ENCODE data around the gene KLHL30. TPM values are rescaled to one million over a fixed set of nuclear protein-coding genes. Genes with fewer than 3 reads are reported as not detected.
"Not testable (repeated sequence)": the region's sequence is repeated elsewhere in the genome, so short reads cannot be mapped to it uniquely, and the experiment has no call there.

Gene KLHL30
- total RNA-seq, 1 experiment from 2014 or later: 0.61 TPM

GRCh38 chr2:238114851-238115660 is 23.4 kb upstream of the KLHL30 start:
- ChIA-PET RAD21 (ENCODE audit: low non-redundant PET in 1 of 2, low total read pairs in 2 of 2, uncharacterized antibody in 2 of 2, unreplicated experiment in 2 of 2) (no interaction called here), CTCF (no interaction called here), POLR2A (no interaction called here)
- TF ChIP-seq CEBPB (IDR thresholded peaks at IDR 0.05; ENCODE audit: low read depth): no peak
- TF ChIP-seq EZH2phosphoT487 (IDR thresholded peaks at IDR 0.05; ENCODE audit: borderline replicate concordance): no peak
- no peak for TF ChIP-seq SP1 (IDR thresholded peaks at IDR 0.05; ENCODE audit: low read depth)
- TF ChIP-seq POLR2A (IDR thresholded peaks at IDR 0.05; ENCODE audit: borderline replicate concordance, extremely low read depth, insufficient read depth, insufficient read length): no peak
- TF ChIP-seq CTCF (IDR thresholded peaks at IDR 0.05 in 2 of 3, conservative IDR thresholded peaks at IDR 0.05 in 1 of 3; ENCODE audit: borderline replicate concordance in 1 of 3, insufficient read depth in 1 of 3, low read depth in 2 of 3, low read length in 2 of 3): no peak
- TF ChIP-seq REST (IDR thresholded peaks at IDR 0.05; ENCODE audit: low read depth): no peak
- no peak for TF ChIP-seq JUND (IDR thresholded peaks at IDR 0.05)
- TF ChIP-seq TCF7L2 (IDR thresholded peaks at IDR 0.05; ENCODE audit: borderline replicate concordance, extremely low read depth, insufficient read depth, insufficient read length): no peak
- no peak for TF ChIP-seq EZH2 (IDR thresholded peaks at IDR 0.05)
- no peak for TF ChIP-seq ATF3 (IDR thresholded peaks at IDR 0.05)
- no peak for TF ChIP-seq SRF (IDR thresholded peaks at IDR 0.05; ENCODE audit: low read depth)
- no peak for TF ChIP-seq CBX3 (IDR thresholded peaks at IDR 0.05; ENCODE audit: low read depth)
- TF ChIP-seq YY1 (IDR thresholded peaks at IDR 0.05; ENCODE audit: extremely low read depth, insufficient replicate concordance, low read depth, low read length): no peak
- Histone ChIP-seq H3K9me2 (ENCODE audit: insufficient read depth) (no peaks in the 10 kb centered on the region), H3K27me3 (ENCODE audit: insufficient read depth, low read length) (no peaks in the 10 kb centered on the region; the same call in 1 of the 2 replicates), H3K9ac (ENCODE audit: low read length) (no peak overlapping the region), H3K9me3 (ENCODE audit: control insufficient read depth in 1 of 2, insufficient read depth in 1 of 2, low read depth in 1 of 2, low read length in 2 of 2) (no peaks in the 10 kb centered on the region), H2AFZ (ENCODE audit: low read depth, low read length, poor library complexity, severe bottlenecking) (no peak overlapping the region), H3K27ac (ENCODE audit: low read depth, low read length) (no peak overlapping the region), H4K20me1 (ENCODE audit: insufficient read depth) (no peaks in the 10 kb centered on the region), H3K4me3 (replicated peaks in 1 of 2; ENCODE audit: low read depth in 1 of 2, low read length in 2 of 2) (no peak overlapping the region), H3K36me3 (ENCODE audit: control insufficient read depth in 1 of 2, insufficient read depth in 2 of 2, low read length in 2 of 2) (no peaks in the 10 kb centered on the region), H3K4me1 (ENCODE audit: control insufficient read depth in 1 of 2, insufficient read depth in 2 of 2, low read length in 2 of 2) (peaks cover 0 to 3% of the 10 kb centered on the region in 2 experiments; a peak in 1 of 4 replicates), H3K4me2 (ENCODE audit: low read length) (no peak overlapping the region), H3K79me2 (ENCODE audit: insufficient read depth, low read length) (no peaks in the 10 kb centered on the region)
- ATAC-seq: no peak
- no peak for DNase-seq (ENCODE audit: low read depth, low spot score)
- no TSS peak for BruUV-seq (replicated peaks)
- intact Hi-C loops (cut with micrococcal nuclease): no loop called here

GRCh38 chr2:238115709-238116108 is 22.8 kb upstream of the KLHL30 start:
- H2AFZ ChIP-seq (ENCODE audit: low read depth, low read length, poor library complexity, severe bottlenecking); H3K9me2 ChIP-seq (ENCODE audit: insufficient read depth); H3K27ac ChIP-seq (ENCODE audit: low read depth, low read length); BruUV-seq (replicated peaks); POLR2A ChIA-PET; CTCF ChIA-PET; H3K4me2 ChIP-seq (ENCODE audit: low read length); DNase-seq (ENCODE audit: low read depth, low spot score); H3K4me3 ChIP-seq (replicated peaks in 1 of 2; ENCODE audit: low read depth in 1 of 2, low read length in 2 of 2); RAD21 ChIA-PET (ENCODE audit: low non-redundant PET in 1 of 2, low total read pairs in 2 of 2, uncharacterized antibody in 2 of 2, unreplicated experiment in 2 of 2); H3K36me3 ChIP-seq (ENCODE audit: control insufficient read depth in 1 of 2, insufficient read depth in 2 of 2, low read length in 2 of 2); H3K9ac ChIP-seq (ENCODE audit: low read length); H4K20me1 ChIP-seq (ENCODE audit: insufficient read depth); H3K79me2 ChIP-seq (ENCODE audit: insufficient read depth, low read length); H3K9me3 ChIP-seq (ENCODE audit: control insufficient read depth in 1 of 2, insufficient read depth in 1 of 2, low read depth in 1 of 2, low read length in 2 of 2); ATAC-seq; intact Hi-C loops (cut with micrococcal nuclease); H3K4me1 ChIP-seq (ENCODE audit: control insufficient read depth in 1 of 2, insufficient read depth in 2 of 2, low read length in 2 of 2); H3K27me3 ChIP-seq (ENCODE audit: insufficient read depth, low read length): not testable (repeated sequence)
